IMR-90 (cell line): ENCODE measurements around the gene ARHGAP23. TPM values are rescaled to one million over a fixed set of nuclear protein-coding genes. Genes with fewer than 3 reads are reported as not detected.

ENCODE experiments used
- ATAC-seq: fragments of 200-7000 bp; cut with Tn5 transposase; 2 replicates; pipeline ENCODE4 v1.9.1; 2020; ENCODE audit warnings: low read depth, mild to moderate bottlenecking, moderate library complexity
- BruUV-seq: library from RNA; stranded (reverse); fragments of 400-500 nt; replicated peaks from 2 replicates; lab custom pipeline; 2021; lab: Mats Ljungman, UMichigan
- CTCF ChIA-PET: fragments of 300-600 bp; formaldehyde crosslinking; extraction: SDS; loops from one replicate; lab custom pipeline; 2021; ENCODE audit warnings: antibody characterized with exemption; lab: Yijun Ruan, JAX
- POLR2A ChIA-PET: fragments of 300-600 bp; sonication (Branson Sonifier 250); formaldehyde crosslinking; loops from one replicate; lab custom pipeline; 2022; ENCODE audit warnings: antibody characterized with exemption; ENCODE audit not compliant: unreplicated experiment; lab: Charles Lee
- DNase-seq: peaks from one replicate; pipeline ENCODE4 v3.0.0; 2013
- H2AFZ ChIP-seq: replicated peaks from 2 replicates; pipeline ENCODE3; 2013; ENCODE audit warnings: low read length, mild to moderate bottlenecking; ENCODE audit not compliant: poor library complexity
- H2AK5ac ChIP-seq: 2 replicates; pipeline ENCODE4 v1.6.1; 2013; ENCODE audit warnings: low read depth, low read length, inconsistent platforms
- H2AK9ac ChIP-seq: replicated peaks from 2 replicates; pipeline ENCODE3; 2013; ENCODE audit warnings: mild to moderate bottlenecking, low read depth, low read length, moderate library complexity; ENCODE audit not compliant: poor library complexity
- H2BK120ac ChIP-seq: 2 replicates; pipeline ENCODE4 v1.6.1; 2013; ENCODE audit warnings: low read depth, low read length, inconsistent platforms
- H2BK15ac ChIP-seq: 3 replicates; pipeline ENCODE4 v1.6.1; 2013; ENCODE audit warnings: low read depth, low read length, inconsistent platforms
- H2BK20ac ChIP-seq: 2 replicates; pipeline ENCODE4 v1.6.1; 2013; ENCODE audit warnings: low read depth, mild to moderate bottlenecking, inconsistent platforms, low read length, moderate library complexity
- H2BK5ac ChIP-seq: 2 replicates; pipeline ENCODE4 v1.6.1; 2013; ENCODE audit warnings: mild to moderate bottlenecking, low read depth, low read length, inconsistent platforms; ENCODE audit not compliant: poor library complexity, severe bottlenecking
- H3K14ac ChIP-seq: replicated peaks from 2 replicates; pipeline ENCODE4 v1.6.1; 2013; ENCODE audit warnings: low read depth, low read length, inconsistent platforms
- H3K18ac ChIP-seq: 2 replicates; pipeline ENCODE4 v1.6.1; 2013; ENCODE audit warnings: low read depth, low read length, control low read depth
- H3K23ac ChIP-seq: 2 replicates; pipeline ENCODE4 v1.6.1; 2013; ENCODE audit warnings: low read depth, low read length, inconsistent platforms
- H3K27ac ChIP-seq: 2 replicates; pipeline ENCODE4 v1.5.1; 2013; ENCODE audit warnings: mild to moderate bottlenecking, control low read depth, low read length; ENCODE audit not compliant: insufficient read depth
- H3K27me3 ChIP-seq: 2 replicates; pipeline ENCODE4 v1.6.1; 2013; ENCODE audit warnings: low read length; ENCODE audit not compliant: control insufficient read depth, insufficient read depth
- H3K36me3 ChIP-seq: 2 replicates; pipeline ENCODE4 v1.6.1; 2013; ENCODE audit warnings: low read length, mixed read lengths; ENCODE audit not compliant: control insufficient read depth, insufficient read depth
- H3K4ac ChIP-seq: 2 replicates; pipeline ENCODE4 v1.6.1; 2013; ENCODE audit warnings: low read depth, low read length, inconsistent platforms
- H3K4me1 ChIP-seq: 2 replicates; pipeline ENCODE4 v1.6.1; 2013; ENCODE audit warnings: low read length, mixed read lengths; ENCODE audit not compliant: control insufficient read depth, insufficient read depth
- H3K4me2 ChIP-seq: 2 replicates; pipeline ENCODE4 v1.6.1; 2013; ENCODE audit warnings: low read depth, mild to moderate bottlenecking, control low read depth, low read length, moderate library complexity
- H3K4me3 ChIP-seq: 2 replicates; pipeline ENCODE4 v1.5.1; 2013; ENCODE audit warnings: low read depth, mild to moderate bottlenecking, control low read depth, low read length, moderate library complexity; ENCODE audit not compliant: insufficient read depth
- H3K56ac ChIP-seq: 2 replicates; pipeline ENCODE4 v1.6.1; 2013; ENCODE audit warnings: low read length, inconsistent platforms; ENCODE audit not compliant: insufficient read depth; ENCODE audit errors: extremely low read depth
- H3K79me1 ChIP-seq, 2 experiments: 2 replicates each; pipeline ENCODE4 v1.6.1; 2013; ENCODE audit warnings: low read length in 2 of 2, inconsistent platforms in 1 of 2, low read depth in 1 of 2
- H3K9ac ChIP-seq: 2 replicates; pipeline ENCODE4 v1.6.1; 2013; ENCODE audit warnings: low read depth, low read length, control low read depth
- H3K9me1 ChIP-seq: 2 replicates; pipeline ENCODE4 v1.6.1; 2013; ENCODE audit warnings: low read length, inconsistent platforms; ENCODE audit not compliant: insufficient read depth
- H3K9me3 ChIP-seq: 2 replicates; pipeline ENCODE4 v1.6.1; 2013; ENCODE audit warnings: low read length; ENCODE audit not compliant: control insufficient read depth, insufficient read depth
- H4K20me1 ChIP-seq: 2 replicates; pipeline ENCODE4 v1.6.1; 2013; ENCODE audit warnings: low read length, inconsistent platforms; ENCODE audit not compliant: insufficient read depth
- H4K5ac ChIP-seq: 2 replicates; pipeline ENCODE4 v1.6.1; 2013; ENCODE audit warnings: mild to moderate bottlenecking, low read depth, low read length, control low read depth
- H4K8ac ChIP-seq, 2 experiments: 2 replicates each; pipeline ENCODE4 v1.6.1; 2013; ENCODE audit warnings: low read depth in 2 of 2, low read length in 2 of 2, control low read depth in 1 of 2, inconsistent platforms in 1 of 2
- H4K91ac ChIP-seq: 2 replicates; pipeline ENCODE4 v1.6.1; 2013; ENCODE audit warnings: low read depth, low read length, inconsistent platforms; ENCODE audit not compliant: insufficient read depth
- BHLHE40 ChIP-seq: fragments of 150-350 bp; IDR thresholded peaks from 2 replicates; pipeline ENCODE4 v1.6.1; 2016; ENCODE audit warnings: mild to moderate bottlenecking, low read depth, low read length
- CEBPB ChIP-seq: IDR thresholded peaks from 2 replicates; pipeline ENCODE4 v1.6.1; 2012; ENCODE audit warnings: low read depth, low read length, improper control_type of control experiment
- CHD1 ChIP-seq: IDR thresholded peaks from 2 replicates; pipeline ENCODE4 v1.6.1; 2012; ENCODE audit warnings: low read depth, low read length, improper control_type of control experiment
- CTCF ChIP-seq: conservative IDR thresholded peaks from 2 replicates; pipeline ENCODE4 v1.5.1; 2012; ENCODE audit warnings: mild to moderate bottlenecking, low read depth, low read length, improper control_type of control experiment
- FOS ChIP-seq: fragments of 150-350 bp; IDR thresholded peaks from 2 replicates; pipeline ENCODE4 v1.6.1; 2016; ENCODE audit warnings: low read depth, low read length
- MAFK ChIP-seq: IDR thresholded peaks from 2 replicates; pipeline ENCODE4 v1.6.1; 2012; ENCODE audit warnings: low read depth, low read length, improper control_type of control experiment
- MXI1 ChIP-seq: IDR thresholded peaks from 2 replicates; pipeline ENCODE4 v1.6.1; 2012; ENCODE audit warnings: low read depth, mild to moderate bottlenecking, low read length, moderate library complexity, borderline replicate concordance
- NFE2L2 ChIP-seq: fragments of 150-350 bp; IDR thresholded peaks from 2 replicates; pipeline ENCODE4 v1.6.1; 2016; ENCODE audit warnings: low read depth, mild to moderate bottlenecking, low read length
- POLR2A ChIP-seq: IDR thresholded peaks from 2 replicates; pipeline ENCODE4 v1.6.1; 2012; ENCODE audit warnings: mild to moderate bottlenecking, low read depth, low read length
- RAD21 ChIP-seq: IDR thresholded peaks from 2 replicates; pipeline ENCODE4 v1.6.1; 2012; ENCODE audit warnings: low read length, improper control_type of control experiment
- RCOR1 ChIP-seq: IDR thresholded peaks from 2 replicates; pipeline ENCODE4 v1.6.1; 2012; ENCODE audit warnings: mild to moderate bottlenecking, low read length, improper control_type of control experiment; ENCODE audit not compliant: insufficient replicate concordance
- RFX5 ChIP-seq: IDR thresholded peaks from 2 replicates; pipeline ENCODE4 v1.8.0; 2012; ENCODE audit warnings: low read depth, mild to moderate bottlenecking, low read length, moderate library complexity
- SMC3 ChIP-seq: fragments of 150-350 bp; IDR thresholded peaks from 2 replicates; pipeline ENCODE4 v1.6.1; 2016; ENCODE audit warnings: low read depth, mild to moderate bottlenecking, antibody characterized with exemption, low read length, moderate library complexity
- USF2 ChIP-seq: fragments of 150-350 bp; IDR thresholded peaks from 2 replicates; pipeline ENCODE4 v1.6.1; 2017; ENCODE audit warnings: mild to moderate bottlenecking, antibody characterized with exemption, low read length, low read depth
- WGBS, 2 experiments: methylation state at CpG; one replicate each; pipeline versions ENCODE4 v1.1.5 to v1.1.7; 2013; ENCODE audit warnings: missing lambda C conversion rate in 2 of 2; ENCODE audit not compliant: insufficient read length in 1 of 2; ENCODE audit errors: extremely low coverage in 2 of 2; 5-methylcytosine and 5-hydroxymethylcytosine counted together
- dilution Hi-C: fragments of 300-500 bp; cut with HindIII; formaldehyde crosslinking; loops from one replicate; pipeline ENCODE4 v1.14.3; 2018; ENCODE audit warnings: low sequenced_read_pairs; ENCODE audit not compliant: unreplicated experiment
- in situ Hi-C: fragments of 300-500 bp; cut with MboI; formaldehyde crosslinking; loops from 3 replicates; pipeline ENCODE4 v1.14.3; 2019; ENCODE audit warnings: low sequenced_read_pairs, inconsistent platforms, mixed read lengths
- intact Hi-C: fragments of 100-400 bp; cut with micrococcal nuclease; formaldehyde crosslinking; loops from 2 replicates; pipeline ENCODE4 v1.10.0; 2022
- polyA plus RNA-seq, 3 experiments: library from polyadenylated mRNA; depleted of rRNA; stranded (reverse); fragments of >200 nt; gene quantifications; 2 replicates each; pipeline ENCODE4 v1.2.3, GENCODE V29; 2012; ENCODE audit warnings: low replicate concordance in 1 of 3
- total RNA-seq: library from RNA; depleted of rRNA; stranded (reverse); fragments of >200 nt; gene quantifications from 2 replicates; pipeline ENCODE4 v1.2.3, GENCODE V29; 2012
- TF ChIP-seq, protein P1 (sequence below): fragments of 150-350 bp; IDR thresholded peaks from 2 replicates; pipeline ENCODE4 v1.6.1; 2016; ENCODE audit warnings: low read depth, mild to moderate bottlenecking, low read length, moderate library complexity, borderline replicate concordance

Gene ARHGAP23
- total and polyA plus RNA-seq, 2 of the 4 experiments (the other 2 are of a cell fraction), result 9.3 to 43.3 TPM

DNA sequence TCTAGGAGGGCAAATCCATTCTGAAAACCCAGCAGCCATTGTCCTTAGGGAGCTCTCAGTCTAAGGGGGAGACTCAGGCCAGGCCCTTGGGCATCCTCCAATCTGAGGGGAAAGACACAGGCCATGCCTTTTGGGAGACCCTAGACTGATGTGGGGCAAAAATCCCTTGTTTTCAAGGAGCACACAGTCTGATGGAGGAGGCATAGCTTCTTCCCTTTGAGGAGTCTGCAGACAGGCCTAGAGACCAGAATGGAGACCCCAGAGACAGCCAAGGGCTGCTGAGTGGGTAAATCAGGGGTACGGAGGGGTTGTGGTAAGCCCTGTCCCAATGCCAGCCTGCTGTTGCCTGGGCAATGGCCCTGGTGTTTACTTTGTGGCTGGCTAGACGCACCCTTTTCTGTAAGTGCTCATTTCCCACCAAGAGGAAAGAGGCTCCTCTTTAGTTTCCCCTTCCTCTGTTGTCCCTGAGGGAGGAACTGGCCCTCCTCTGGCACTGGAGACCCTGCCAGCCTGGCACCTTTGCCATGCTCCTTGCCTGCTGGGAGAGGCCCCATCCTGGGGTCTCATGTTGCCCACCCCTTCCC, 19.3 kb downstream of the ARHGAP23 start:
- Histone ChIP-seq H2AK5ac (peak overlapping the region; percentile 95), H3K27me3 (no peaks in the 10 kb centered on the region), H3K9me1 (peaks cover 31% of the 10 kb centered on the region), H3K23ac (peak overlapping the region; percentile 41), H2BK15ac (peak overlapping the region; percentile 7; the same call in 1 of the 3 replicates), H3K79me1 (peaks cover 36 to 86% of the 10 kb centered on the region in 2 experiments), H2BK5ac (peak overlapping the region; percentile 81), H3K4me1 (peaks cover 43% of the 10 kb centered on the region), H4K5ac (peak overlapping the region; percentile 46), H3K9ac (peak overlapping the region; percentile 3; the same call in 1 of the 2 replicates), H3K27ac (peak overlapping the region; percentile 77), H2BK20ac (peak overlapping the region; percentile 38; the same call in 1 of the 2 replicates), H3K4me3 (no peak overlapping the region), H2AFZ (peak overlapping the region; percentile 2), H3K36me3 (peaks cover 5% of the 10 kb centered on the region; the same call in 1 of the 2 replicates), H3K56ac (peak overlapping the region; percentile 38; the same call in 1 of the 2 replicates), H4K91ac (peak overlapping the region; percentile 74), H3K9me3 (no peaks in the 10 kb centered on the region), H3K14ac (peak overlapping the region; percentile 70), H4K8ac (peak overlapping the region; percentile 47 to 64), H2BK120ac (peak overlapping the region; percentile 68), H3K4ac (peak overlapping the region; percentile 82), H4K20me1 (peaks cover 36% of the 10 kb centered on the region), H2AK9ac (peak overlapping the region; percentile 39), H3K4me2 (peak overlapping the region; percentile 53), H3K18ac (peak overlapping the region; percentile 45)
- intact Hi-C loops, result no loop called here
- ATAC-seq, result no peak
- DNase-seq, result no peak
- WGBS, 2 experiments, result no CpG with 5 or more reads among the region's 2 CpGs
- ChIA-PET CTCF (no interaction called here), POLR2A (interaction anchor here (0.6 kb wide), 1 partner anchor 250 kb away, joined by 4 read pairs; no protein-coding TSS in a partner anchor)
- in situ Hi-C loops, result no loop called here
- dilution Hi-C loops, result no loop called here
- BruUV-seq, result no TSS peak
- TF ChIP-seq RCOR1, result no peak
- no peak for TF ChIP-seq USF2
- TF ChIP-seq NFE2L2, result no peak
- no peak for TF ChIP-seq SMC3
- TF ChIP-seq MXI1, result no peak
- no peak for TF ChIP-seq CHD1
- no peak for TF ChIP-seq RAD21
- TF ChIP-seq BHLHE40, result no peak
- TF ChIP-seq RFX5, result no peak
- no peak for TF ChIP-seq MAFK
- TF ChIP-seq CEBPB, result no peak
- no peak for TF ChIP-seq POLR2A
- TF ChIP-seq, protein P1, sequence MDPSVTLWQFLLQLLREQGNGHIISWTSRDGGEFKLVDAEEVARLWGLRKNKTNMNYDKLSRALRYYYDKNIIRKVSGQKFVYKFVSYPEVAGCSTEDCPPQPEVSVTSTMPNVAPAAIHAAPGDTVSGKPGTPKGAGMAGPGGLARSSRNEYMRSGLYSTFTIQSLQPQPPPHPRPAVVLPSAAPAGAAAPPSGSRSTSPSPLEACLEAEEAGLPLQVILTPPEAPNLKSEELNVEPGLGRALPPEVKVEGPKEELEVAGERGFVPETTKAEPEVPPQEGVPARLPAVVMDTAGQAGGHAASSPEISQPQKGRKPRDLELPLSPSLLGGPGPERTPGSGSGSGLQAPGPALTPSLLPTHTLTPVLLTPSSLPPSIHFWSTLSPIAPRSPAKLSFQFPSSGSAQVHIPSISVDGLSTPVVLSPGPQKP, result no peak
- TF ChIP-seq CTCF, result no peak
- no peak for TF ChIP-seq FOS
